Measurements from ENCODE around the gene CLHC1. TPM values are rescaled to one million over a fixed set of nuclear protein-coding genes. Genes with fewer than 3 reads are reported as not detected.

CLHC1 gene
- total and polyA plus RNA-seq, 2 of the 8 experiments (the other 6 are each of a cell fraction or from before 2014, with no cell fraction given), result 2.6 to 10.8 TPM

DNA sequence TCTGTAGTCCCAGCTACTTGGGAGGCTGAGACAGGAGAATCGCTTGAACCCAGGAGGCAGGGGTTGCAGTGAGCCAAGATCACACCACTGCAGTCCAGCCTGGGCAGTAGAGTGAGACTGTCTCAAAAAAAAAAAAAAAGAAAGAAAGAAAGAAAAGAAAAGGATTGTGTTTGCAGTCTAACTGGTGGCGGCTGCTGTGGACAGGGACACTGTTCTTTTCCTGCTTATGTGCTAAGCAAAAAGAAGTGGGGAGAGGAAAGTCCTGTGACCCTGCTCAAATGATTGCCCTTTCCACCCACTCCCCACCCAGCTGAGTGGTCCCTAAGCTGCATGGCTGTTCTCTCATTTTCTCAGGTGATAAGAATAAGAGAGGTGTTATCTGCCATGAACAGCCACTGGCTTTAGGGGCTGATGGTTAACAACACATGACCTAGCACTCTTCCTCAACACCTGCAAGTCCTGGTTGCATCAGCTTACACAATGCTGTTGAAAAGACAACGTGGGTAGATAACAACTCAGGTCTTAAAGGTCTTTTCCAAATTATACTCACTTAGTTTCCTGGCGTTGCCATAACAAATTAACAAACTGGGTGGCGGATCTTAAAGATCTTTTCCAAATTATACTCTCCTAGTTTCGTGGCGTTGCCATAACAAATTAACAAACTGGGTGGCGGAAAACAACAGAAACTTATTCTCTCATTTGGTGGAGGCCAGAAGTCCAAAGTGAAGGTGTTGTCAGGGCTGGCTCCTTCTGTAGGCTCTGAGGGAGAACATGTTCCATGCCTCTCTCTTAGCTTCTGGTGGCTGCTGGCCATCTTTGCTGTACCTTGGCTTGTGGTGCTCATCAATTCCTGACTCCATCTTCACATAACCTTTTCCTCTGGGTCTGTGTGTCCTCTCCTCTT, 91.5 kb downstream of the CLHC1 start:
- Histone ChIP-seq H3K4ac (replicated peaks; ENCODE audit: insufficient read length, low read depth, low read length) (no peak overlapping the region), H3K23ac (ENCODE audit: insufficient read length) (no peak overlapping the region), H2AFZ (ENCODE audit: low read length) (0 out of 2 replicates have a peak overlapping the region, but pooled peaks have one; percentile 54), H3K36me3 (ENCODE audit: control insufficient read depth in 2 of 4, insufficient read depth in 4 of 4, low read length in 3 of 4) (no peaks in the 10 kb centered on the region), H3K4me1 (replicated peaks in 1 of 4; ENCODE audit: control insufficient read depth in 3 of 4, insufficient read depth in 4 of 4, low read length in 3 of 4) (peaks cover 2 to 15% (median 12%) of the 10 kb centered on the region in 4 experiments; a peak in 5 of 7 replicates), H2BK20ac (ENCODE audit: low read length) (no peak overlapping the region), H4K8ac (ENCODE audit: extremely low read depth, insufficient read depth, low read length) (no peak overlapping the region), H3K18ac (ENCODE audit: extremely low read depth, low read length) (no peak overlapping the region), H3K9me3 (ENCODE audit: insufficient read depth in 2 of 2, low read depth in 1 of 2, low read length in 1 of 2) (no peaks in the 10 kb centered on the region), H3K79me2 (ENCODE audit: control insufficient read depth in 1 of 2, insufficient read depth in 2 of 2, low read length in 2 of 2) (no peaks in the 10 kb centered on the region), H3K9ac (replicated peaks in 1 of 4; ENCODE audit: extremely low read depth in 1 of 4, low read depth in 3 of 4, low read length in 3 of 4) (no peak overlapping the region), H3K56ac (replicated peaks; ENCODE audit: insufficient read length, low read depth, low read length) (no peak overlapping the region), H4K20me1 (replicated peaks in 1 of 2; ENCODE audit: control insufficient read depth in 1 of 2, insufficient read depth in 2 of 2, low read length in 2 of 2) (no peaks in the 10 kb centered on the region), H2BK120ac (replicated peaks; ENCODE audit: low read depth, low read length) (no peak overlapping the region), H2AK5ac (ENCODE audit: low read depth, low read length) (no peak overlapping the region), H4K5ac (ENCODE audit: insufficient read length, low read depth, low read length) (no peak overlapping the region), H4K91ac (replicated peaks; ENCODE audit: insufficient read length, low read length) (no peak overlapping the region), H3K23me2 (ENCODE audit: low read depth, low read length) (peaks cover 2% of the 10 kb centered on the region), H3K79me1 (ENCODE audit: low read depth, low read length) (no peaks in the 10 kb centered on the region), H3K27me3 (replicated peaks in 1 of 4; ENCODE audit: control insufficient read depth in 3 of 4, extremely low read depth in 1 of 4, insufficient read depth in 3 of 4, low read length in 3 of 4) (no peaks in the 10 kb centered on the region), H2BK5ac (ENCODE audit: low read depth, low read length) (no peak overlapping the region), H3K14ac (ENCODE audit: insufficient read length) (no peak overlapping the region), H2BK15ac (ENCODE audit: low read length) (peak overlapping the region; percentile 47; the same call in 1 of the 2 replicates), H3K4me2 (ENCODE audit: insufficient read depth in 1 of 2, low read depth in 2 of 2, low read length in 2 of 2) (no peak overlapping the region), H2BK12ac (ENCODE audit: low read depth, low read length) (no peak overlapping the region; the same call in 1 of the 2 replicates), H3K27ac (ENCODE audit: low read depth, low read length) (no peak overlapping the region), H3K4me3 (ENCODE audit: extremely low read depth in 1 of 4, insufficient read depth in 2 of 4, low read depth in 3 of 4, low read length in 4 of 4) (no peak overlapping the region)
- WGBS, 2 experiments (ENCODE audit: extremely low coverage in 1 of 2, insufficient coverage in 1 of 2, insufficient read length in 1 of 2, insufficient replicate concordance in 2 of 2, low coverage in 1 of 2, low lambda C conversion rate in 2 of 2, missing lambda C conversion rate in 1 of 2), result 95% methylated on average over 8 of the region's 8 CpGs; no CpG with 5 or more reads in 1 of the 2 experiments
- POLR2A ChIA-PET (ENCODE audit: partially characterized antibody), result interaction anchor here (1.3 kb wide), 1 partner anchor 11 kb away, joined by 3 read pairs; no protein-coding TSS in a partner anchor
- no peak for DNase-seq (ENCODE audit: low read depth in 1 of 2, low spot score in 2 of 2)
- CTCF ChIA-PET (ENCODE audit: partially characterized antibody), result interaction anchor here (0.9 to 1.1 kb wide), 2 partner anchors 21 to 35 kb away, joined by 3 to 5 read pairs; no protein-coding TSS in a partner anchor
- FAIRE-seq, result no peak
- TF ChIP-seq BCL11A (IDR thresholded peaks at IDR 0.05; ENCODE audit: low read depth in 2 of 2, low read length in 2 of 2), result no peak
- TF ChIP-seq, protein P1, sequence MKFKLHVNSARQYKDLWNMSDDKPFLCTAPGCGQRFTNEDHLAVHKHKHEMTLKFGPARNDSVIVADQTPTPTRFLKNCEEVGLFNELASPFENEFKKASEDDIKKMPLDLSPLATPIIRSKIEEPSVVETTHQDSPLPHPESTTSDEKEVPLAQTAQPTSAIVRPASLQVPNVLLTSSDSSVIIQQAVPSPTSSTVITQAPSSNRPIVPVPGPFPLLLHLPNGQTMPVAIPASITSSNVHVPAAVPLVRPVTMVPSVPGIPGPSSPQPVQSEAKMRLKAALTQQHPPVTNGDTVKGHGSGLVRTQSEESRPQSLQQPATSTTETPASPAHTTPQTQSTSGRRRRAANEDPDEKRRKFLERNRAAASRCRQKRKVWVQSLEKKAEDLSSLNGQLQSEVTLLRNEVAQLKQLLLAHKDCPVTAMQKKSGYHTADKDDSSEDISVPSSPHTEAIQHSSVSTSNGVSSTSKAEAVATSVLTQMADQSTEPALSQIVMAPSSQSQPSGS (IDR thresholded peaks at IDR 0.05; ENCODE audit: low read length), result no peak
- TF ChIP-seq, protein P2, sequence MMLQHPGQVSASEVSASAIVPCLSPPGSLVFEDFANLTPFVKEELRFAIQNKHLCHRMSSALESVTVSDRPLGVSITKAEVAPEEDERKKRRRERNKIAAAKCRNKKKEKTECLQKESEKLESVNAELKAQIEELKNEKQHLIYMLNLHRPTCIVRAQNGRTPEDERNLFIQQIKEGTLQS (IDR thresholded peaks at IDR 0.05; ENCODE audit: insufficient read depth, low read depth, low read length), result no peak
- TF ChIP-seq RBBP5 (IDR thresholded peaks at IDR 0.05; ENCODE audit: borderline replicate concordance, low read depth, low read length), result no peak
- TF ChIP-seq CBX8 (IDR thresholded peaks at IDR 0.05; ENCODE audit: borderline replicate concordance, low read depth, low read length), result no peak
- TF ChIP-seq KDM5A (IDR thresholded peaks at IDR 0.05; ENCODE audit: low read length), result no peak
- no peak for TF ChIP-seq KDM1A (IDR thresholded peaks at IDR 0.05; ENCODE audit: borderline replicate concordance, low read length)
- TF ChIP-seq POLR2A (IDR thresholded peaks at IDR 0.05; ENCODE audit: control extremely low read depth in 1 of 2, low read depth in 2 of 2, low read length in 2 of 2), result no peak
- no peak for TF ChIP-seq RAD21 (IDR thresholded peaks at IDR 0.05 in 1 of 2, conservative IDR thresholded peaks at IDR 0.05 in 1 of 2; ENCODE audit: low read depth in 2 of 2, low read length in 2 of 2)
